HepG2 (cell line): ENCODE results near the gene MLC1. TPM values are rescaled to one million over a fixed set of nuclear protein-coding genes. Genes with fewer than 3 reads are reported as not detected.

Experiments used
- ARNT2 ChIP-seq: sonication (generic); formaldehyde crosslinking; IDR thresholded peaks from 2 replicates; pipeline ENCODE4 v1.8.0; 2022; ENCODE audit warnings: mild to moderate bottlenecking, low read depth, missing genetic modification reagents, moderate library complexity
- CENPBD1 ChIP-seq: sonication (generic); formaldehyde crosslinking; IDR thresholded peaks from 2 replicates; pipeline ENCODE4 v1.8.0; 2022; ENCODE audit warnings: missing genetic modification reagents, low read depth, mild to moderate bottlenecking, borderline replicate concordance
- FOXO1 ChIP-seq: sonication (generic); formaldehyde crosslinking; IDR thresholded peaks from 2 replicates; pipeline ENCODE4 v1.4.0; 2020; ENCODE audit warnings: missing genetic modification reagents
- HIC2 ChIP-seq: sonication (generic); formaldehyde crosslinking; IDR thresholded peaks from 2 replicates; pipeline ENCODE4 v1.9.0; 2022; ENCODE audit warnings: low read depth, missing genetic modification reagents
- HMG20A ChIP-seq: IDR thresholded peaks from 2 replicates; pipeline ENCODE4 v1.6.1; 2016; ENCODE audit warnings: borderline replicate concordance
- HNF4G ChIP-seq, 2 experiments: sonication (generic) in 1 of 2; formaldehyde crosslinking in 1 of 2; IDR thresholded peaks; 2 replicates each; pipeline versions ENCODE4 v1.4.0 to v1.6.1; 2011 to 2020; ENCODE audit warnings: borderline replicate concordance in 2 of 2, low read depth in 2 of 2, mild to moderate bottlenecking in 2 of 2, low read length in 1 of 2, missing genetic modification reagents in 1 of 2, moderate library complexity in 1 of 2
- KDM6A ChIP-seq: IDR thresholded peaks from 2 replicates; pipeline ENCODE4 v1.6.1; 2016; ENCODE audit warnings: low read depth
- MAFK ChIP-seq, 2 experiments: IDR thresholded peaks in 1 of 2; conservative IDR thresholded peaks in 1 of 2; 2 replicates each; pipeline ENCODE4 v1.6.1; 2011; ENCODE audit warnings: improper control_type of control experiment in 2 of 2, low read length in 2 of 2
- NFE2L1 ChIP-seq: sonication (generic); formaldehyde crosslinking; IDR thresholded peaks from 2 replicates; pipeline ENCODE4 v1.4.0; 2020; ENCODE audit warnings: missing genetic modification reagents, mild to moderate bottlenecking, borderline replicate concordance
- PPARG ChIP-seq: conservative IDR thresholded peaks from 2 replicates; pipeline ENCODE4 v1.6.1; 2016; ENCODE audit warnings: missing biosample characterization, missing genetic modification reagents
- SMAD1 ChIP-seq: sonication (generic); formaldehyde crosslinking; IDR thresholded peaks from 2 replicates; pipeline ENCODE4 v1.4.0; 2020; ENCODE audit warnings: missing genetic modification reagents, low read depth, mild to moderate bottlenecking, borderline replicate concordance
- SRSF4 ChIP-seq: fragments of 200-400 bp; formaldehyde crosslinking; IDR thresholded peaks from one replicate; pipeline ENCODE4 v1.6.1; 2018; ENCODE audit warnings: mild to moderate bottlenecking, low read depth, low read length, moderate library complexity; ENCODE audit not compliant: poor library complexity, severe bottlenecking
- TCF7L2 ChIP-seq: IDR thresholded peaks from 2 replicates; pipeline ENCODE4 v1.6.1; 2011; ENCODE audit warnings: mild to moderate bottlenecking, low read depth, low read length, moderate library complexity
- ZFP62 ChIP-seq: sonication (generic); formaldehyde crosslinking; IDR thresholded peaks from 2 replicates; pipeline ENCODE4 v1.4.0; 2020; ENCODE audit warnings: missing genetic modification reagents
- ZHX2 ChIP-seq, 2 experiments: sonication (generic) in 1 of 2; formaldehyde crosslinking in 1 of 2; IDR thresholded peaks; 2 replicates each; pipeline versions ENCODE4 v1.6.1 to v1.9.0; 2014 to 2022; ENCODE audit warnings: antibody characterized with exemption in 1 of 2, borderline replicate concordance in 1 of 2, inconsistent platforms in 1 of 2, low read depth in 1 of 2, missing genetic modification reagents in 1 of 2
- ZNF33A ChIP-seq: sonication (generic); formaldehyde crosslinking; IDR thresholded peaks from 2 replicates; pipeline ENCODE4 v1.5.1; 2020; ENCODE audit warnings: missing genetic modification reagents, mild to moderate bottlenecking, moderate library complexity, borderline replicate concordance
- ZNF33B ChIP-seq: sonication (generic); formaldehyde crosslinking; IDR thresholded peaks from 2 replicates; pipeline ENCODE4 v1.5.1; 2020; ENCODE audit warnings: mild to moderate bottlenecking, missing genetic modification reagents
- ZNF382 ChIP-seq: sonication (generic); formaldehyde crosslinking; IDR thresholded peaks from 2 replicates; pipeline ENCODE4 v1.5.0; 2020; ENCODE audit warnings: missing genetic modification reagents, mild to moderate bottlenecking, borderline replicate concordance
- ZNF570 ChIP-seq: sonication (generic); formaldehyde crosslinking; IDR thresholded peaks from 2 replicates; pipeline ENCODE4 v1.4.0; 2020; ENCODE audit warnings: mild to moderate bottlenecking, missing genetic modification reagents, borderline replicate concordance
- polyA plus RNA-seq, 8 experiments: library from polyadenylated mRNA; depleted of rRNA in 3 of 8; stranded (reverse) in 7 of 8; unstranded in 1 of 8; fragments of >200 nt; fragmentation: Illumina TruSeq in 4 of 8; extraction: Trizol in 4 of 8; gene quantifications; 2 replicates each; pipeline versions ENCODE4 v1.2.1 to v1.2.3, GENCODE V29; 2011 to 2016; ENCODE audit warnings: low read depth in 4 of 8, missing spikeins in 1 of 8, mixed read lengths in 1 of 8; ENCODE audit not compliant: insufficient read depth in 1 of 8
- total RNA-seq, 5 experiments: library from RNA; depleted of rRNA; stranded (reverse); fragments of >200 nt; fragmentation: Illumina TruSeq; extraction: Trizol; gene quantifications; 2 replicates each; pipeline ENCODE4 v1.2.3, GENCODE V29; 2016; ENCODE audit warnings: low read depth in 1 of 5
- TF ChIP-seq, protein P1 (sequence below): conservative IDR thresholded peaks from 2 replicates; pipeline ENCODE4 v1.6.1; 2018; ENCODE audit warnings: missing genetic modification reagents

The MLC1 gene
- total and polyA plus RNA-seq, 2 of the 13 experiments (the other 11 are each of a cell fraction or from before 2014, with no cell fraction given): not detected

DNA sequence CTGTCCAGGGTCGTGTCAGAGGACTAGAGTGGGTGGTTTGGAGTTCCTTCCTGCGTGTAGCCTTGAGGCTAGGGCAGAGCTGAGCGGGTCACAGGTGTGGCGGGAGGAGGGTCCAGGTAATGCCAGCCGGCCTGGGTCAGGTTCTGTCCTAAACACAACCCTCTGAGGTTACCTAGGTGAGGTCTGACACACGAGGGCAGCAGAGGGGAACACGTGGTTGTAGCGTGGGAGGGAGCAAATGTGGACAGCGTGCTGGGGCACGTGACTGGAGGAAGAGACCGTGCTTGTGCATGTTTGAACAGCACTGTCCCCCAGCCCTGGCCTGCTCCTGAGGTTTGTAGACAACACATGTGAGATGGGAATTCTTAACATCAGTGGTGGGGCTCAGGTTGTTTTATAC, 17.7 kb upstream of the MLC1 start (continued):
- TF ChIP-seq TCF7L2 (no peak), HIC2 (CRISPR knock-in tag) (no peak), PPARG (CRISPR knock-in tag) (no peak), ZNF33B (CRISPR knock-in tag) (no peak), ARNT2 (CRISPR knock-in tag) (peak; percentile 87), NFE2L1 (CRISPR knock-in tag) (no peak), SMAD1 (CRISPR knock-in tag) (no peak), MAFK (conservative IDR thresholded peaks at IDR 0.05 in 1 of 2, IDR thresholded peaks at IDR 0.05 in 1 of 2; ENCODE audit: low read length in 2 of 2) (no peak), FOXO1 (CRISPR knock-in tag) (no peak), KDM6A (CRISPR knock-in tag) (no peak), ZFP62 (CRISPR knock-in tag) (no peak), HNF4G (IDR thresholded peaks at IDR 0.05; ENCODE audit: borderline replicate concordance, low read depth, low read length) (no peak), HNF4G (CRISPR knock-in tag; IDR thresholded peaks at IDR 0.05; ENCODE audit: borderline replicate concordance, low read depth) (no peak), ZNF33A (CRISPR knock-in tag) (no peak), HMG20A (CRISPR knock-in tag) (no peak), ZNF570 (CRISPR knock-in tag) (peak; percentile 78; the same call in 1 of the 2 replicates), ZHX2 (IDR thresholded peaks at IDR 0.05; ENCODE audit: low read depth) (no peak), ZHX2 (CRISPR knock-in tag; IDR thresholded peaks at IDR 0.05; ENCODE audit: borderline replicate concordance) (no peak), ZNF382 (CRISPR knock-in tag) (no peak), SRSF4 (no peak), CENPBD1 (CRISPR knock-in tag) (0 out of 2 replicates have a peak, but pooled peaks have one; percentile 69)
- TF ChIP-seq, protein P1, sequence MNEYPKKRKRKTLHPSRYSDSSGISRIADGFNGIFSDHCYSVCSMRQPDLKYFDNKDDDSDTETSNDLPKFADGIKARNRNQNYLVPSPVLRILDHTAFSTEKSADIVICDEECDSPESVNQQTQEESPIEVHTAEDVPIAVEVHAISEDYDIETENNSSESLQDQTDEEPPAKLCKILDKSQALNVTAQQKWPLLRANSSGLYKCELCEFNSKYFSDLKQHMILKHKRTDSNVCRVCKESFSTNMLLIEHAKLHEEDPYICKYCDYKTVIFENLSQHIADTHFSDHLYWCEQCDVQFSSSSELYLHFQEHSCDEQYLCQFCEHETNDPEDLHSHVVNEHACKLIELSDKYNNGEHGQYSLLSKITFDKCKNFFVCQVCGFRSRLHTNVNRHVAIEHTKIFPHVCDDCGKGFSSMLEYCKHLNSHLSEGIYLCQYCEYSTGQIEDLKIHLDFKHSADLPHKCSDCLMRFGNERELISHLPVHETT (CRISPR knock-in tag): no peak
